CD4-positive, alpha-beta T cell (primary cell): ENCODE results near the gene TPCN1. TPM values are rescaled to one million over a fixed set of nuclear protein-coding genes. Genes with fewer than 3 reads are reported as not detected.

Experiments
- ATAC-seq: fragments of 200-7000 bp; cut with Tn5 transposase; one replicate; pipeline ENCODE4 v1.10.0; 2022; ENCODE audit warnings: mild to moderate bottlenecking; ENCODE audit not compliant: poor library complexity
- CTCF ChIA-PET: fragments of 350-600 bp; sonication (Branson Sonifier 250); formaldehyde crosslinking; loops from one replicate; lab custom pipeline; 2021; ENCODE audit warnings: antibody characterized with exemption, inconsistent platforms; lab: Charles Lee
- POLR2A ChIA-PET: fragments of 350-600 bp; sonication (Branson Sonifier 250); formaldehyde crosslinking; loops from one replicate; lab custom pipeline; 2021; ENCODE audit warnings: antibody characterized with exemption, inconsistent platforms; lab: Charles Lee
- DNase-seq, 14 experiments: peaks; one replicate each; pipeline ENCODE4 v3.0.0-alpha.2; 2013 to 2020; ENCODE audit warnings: mixed read lengths in 2 of 14
- H3K27ac ChIP-seq, 2 donors: one replicate each; pipeline versions ENCODE4 v1.5.1 to v1.7.0; 2013; ENCODE audit warnings: low read length in 2 of 2, low read depth in 1 of 2, mild to moderate bottlenecking in 1 of 2
- H3K27me3 ChIP-seq, 2 experiments: 1 replicate in 1 of 2; 2 replicates in 1 of 2; pipeline versions ENCODE4 v1.6.1 to v1.7.0; 2013; ENCODE audit warnings: low read length in 2 of 2, control low read depth in 1 of 2, mild to moderate bottlenecking in 1 of 2, moderate library complexity in 1 of 2; ENCODE audit not compliant: insufficient read depth in 2 of 2, control insufficient read depth in 1 of 2
- H3K36me3 ChIP-seq: one replicate; pipeline ENCODE4 v1.6.1; 2013; ENCODE audit warnings: low read length, control low read depth; ENCODE audit not compliant: insufficient read depth
- H3K4me1 ChIP-seq: one replicate; pipeline ENCODE4 v1.6.1; 2013; ENCODE audit warnings: low read length, control low read depth; ENCODE audit not compliant: insufficient read depth
- H3K4me3 ChIP-seq: one replicate; pipeline ENCODE4 v1.5.1; 2013; ENCODE audit warnings: mild to moderate bottlenecking, low read length, moderate library complexity
- H3K9me3 ChIP-seq, 2 experiments: 1 replicate in 1 of 2; 2 replicates in 1 of 2; pipeline versions ENCODE4 v1.6.1 to v1.7.0; 2013; ENCODE audit warnings: low read length in 2 of 2, mild to moderate bottlenecking in 2 of 2, control low read depth in 1 of 2, moderate library complexity in 1 of 2; ENCODE audit not compliant: control insufficient read depth in 1 of 2, insufficient read depth in 1 of 2
- H3K27ac Mint-ChIP-seq: one replicate; pipeline ENCODE4 v1.8.0; 2020; ENCODE audit warnings: mixed read lengths
- H3K27me3 Mint-ChIP-seq: one replicate; pipeline ENCODE4 v1.8.0; 2021; ENCODE audit warnings: mixed read lengths
- H3K36me3 Mint-ChIP-seq: one replicate; pipeline ENCODE4 v1.8.0; 2021; ENCODE audit warnings: low read depth, mixed read lengths
- H3K4me1 Mint-ChIP-seq: one replicate; pipeline ENCODE4 v1.8.0; 2021; ENCODE audit warnings: low read depth, mixed read lengths
- H3K4me3 Mint-ChIP-seq: one replicate; pipeline ENCODE4 v1.8.0; 2020; ENCODE audit warnings: mild to moderate bottlenecking, mixed read lengths
- H3K9me3 Mint-ChIP-seq: one replicate; pipeline ENCODE4 v1.8.0; 2020; ENCODE audit warnings: mixed read lengths
- intact Hi-C, 2 experiments: fragments of 100-400 bp; cut with DNase I in 1 of 2; cut with micrococcal nuclease in 1 of 2; formaldehyde crosslinking; loops; one replicate each; pipeline versions ENCODE4 v1.15.1 to v1.9.0; 2023 to 2025; cut with DNase I, micrococcal nuclease
- total RNA-seq, 174 experiments: library from RNA in 2 of 174; stranded (reverse) in 2 of 174; gene quantifications; one replicate each; pipeline ENCODE4 v1.2.3 and lab custom pipeline; 2021 to 2026
- TF ChIP-seq, protein P1 (sequence below): fragments of 200-600 bp; IDR thresholded peaks from one replicate; pipeline ENCODE4 v1.8.0; 2022; ENCODE audit warnings: antibody characterized with exemption, mild to moderate bottlenecking

Gene TPCN1
- total RNA-seq, 2 experiments from 2014 or later: 52.4 to 59.7 TPM

DNA sequence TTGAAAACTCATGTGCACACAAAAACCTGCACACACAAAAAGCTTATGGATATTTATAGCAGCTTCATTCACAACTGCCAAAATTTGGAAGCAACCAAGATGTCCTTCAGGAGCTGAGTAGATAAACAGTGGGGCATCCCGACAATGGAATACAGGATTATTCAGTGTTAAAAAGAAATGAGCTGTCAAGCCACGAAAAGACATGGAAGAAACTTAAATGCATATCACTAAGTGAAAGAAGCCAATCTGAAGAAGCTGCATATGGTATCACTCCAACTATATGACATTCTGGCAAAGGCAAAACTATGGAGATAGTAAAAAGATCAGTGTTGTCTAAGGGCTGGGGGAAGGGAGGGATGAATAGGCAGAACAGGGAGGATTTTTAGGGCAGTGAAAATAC lies 5.2 kb upstream of the TPCN1 start:
- H3K36me3 Mint-ChIP-seq: peaks cover under 1% of the 10 kb centered on the region
- intact Hi-C loops: no loop called here
- no peak overlapping the region for H3K27ac Mint-ChIP-seq
- H3K4me3 Mint-ChIP-seq: peak overlapping the region; percentile 25
- ChIA-PET CTCF (no interaction called here), POLR2A (no interaction called here)
- H3K4me3 ChIP-seq: no peak overlapping the region
- no peaks in the 10 kb centered on the region for H3K27me3 Mint-ChIP-seq
- H3K9me3 ChIP-seq: no peaks in the 10 kb centered on the region
- H3K4me1 ChIP-seq: peaks cover 30% of the 10 kb centered on the region
- no peaks in the 10 kb centered on the region for H3K9me3 Mint-ChIP-seq
- no peaks in the 10 kb centered on the region for H3K36me3 ChIP-seq
- ATAC-seq: no peak
- peaks cover 44% of the 10 kb centered on the region for H3K4me1 Mint-ChIP-seq
- H3K27me3 ChIP-seq: no peaks in the 10 kb centered on the region
- no peak overlapping the region for H3K27ac ChIP-seq
- TF ChIP-seq, protein P1, sequence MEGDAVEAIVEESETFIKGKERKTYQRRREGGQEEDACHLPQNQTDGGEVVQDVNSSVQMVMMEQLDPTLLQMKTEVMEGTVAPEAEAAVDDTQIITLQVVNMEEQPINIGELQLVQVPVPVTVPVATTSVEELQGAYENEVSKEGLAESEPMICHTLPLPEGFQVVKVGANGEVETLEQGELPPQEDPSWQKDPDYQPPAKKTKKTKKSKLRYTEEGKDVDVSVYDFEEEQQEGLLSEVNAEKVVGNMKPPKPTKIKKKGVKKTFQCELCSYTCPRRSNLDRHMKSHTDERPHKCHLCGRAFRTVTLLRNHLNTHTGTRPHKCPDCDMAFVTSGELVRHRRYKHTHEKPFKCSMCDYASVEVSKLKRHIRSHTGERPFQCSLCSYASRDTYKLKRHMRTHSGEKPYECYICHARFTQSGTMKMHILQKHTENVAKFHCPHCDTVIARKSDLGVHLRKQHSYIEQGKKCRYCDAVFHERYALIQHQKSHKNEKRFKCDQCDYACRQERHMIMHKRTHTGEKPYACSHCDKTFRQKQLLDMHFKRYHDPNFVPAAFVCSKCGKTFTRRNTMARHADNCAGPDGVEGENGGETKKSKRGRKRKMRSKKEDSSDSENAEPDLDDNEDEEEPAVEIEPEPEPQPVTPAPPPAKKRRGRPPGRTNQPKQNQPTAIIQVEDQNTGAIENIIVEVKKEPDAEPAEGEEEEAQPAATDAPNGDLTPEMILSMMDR: no peak
- no peak for DNase-seq

DNA sequence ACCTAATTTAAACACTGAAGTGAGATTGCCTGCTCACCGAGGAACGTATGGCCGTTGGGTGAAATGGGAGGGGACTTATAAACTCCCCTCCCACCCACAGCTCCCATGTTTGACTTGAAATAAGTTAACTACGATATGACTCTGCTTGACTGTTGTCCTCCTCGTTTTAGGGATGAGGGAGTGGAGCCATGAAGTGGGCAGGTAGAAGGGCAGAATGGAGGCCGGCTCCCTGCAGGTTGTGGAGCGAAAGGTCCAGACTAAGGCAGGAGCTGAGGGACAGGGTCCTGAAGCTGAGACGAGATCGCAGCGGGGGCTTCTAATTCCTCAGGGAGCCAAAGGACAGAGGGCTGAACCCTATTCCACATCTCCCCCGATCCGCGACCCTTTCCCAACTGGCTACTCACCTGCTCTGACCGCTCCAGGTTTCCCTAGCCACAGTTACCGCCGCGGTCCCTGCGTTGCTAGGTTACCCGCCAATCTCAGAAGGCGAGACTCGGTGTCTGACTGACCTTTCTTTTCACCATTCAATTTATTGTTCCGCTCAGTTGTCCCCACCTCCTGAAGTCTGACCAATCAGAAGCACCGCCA lies 577 bp upstream of the TPCN1 start:
- DNase-seq: peak in 1 of 14 experiments; percentile 51
- intact Hi-C loops: loop anchor here (2.0 to 5.0 kb wide), 4 partner anchors 33 to 137 kb away; partner anchors contain the start of genes DDX54 (in 2 of the 2), RITA1 (in 2 of the 2) and PLBD2 (in 1 of the 2)

DNA sequence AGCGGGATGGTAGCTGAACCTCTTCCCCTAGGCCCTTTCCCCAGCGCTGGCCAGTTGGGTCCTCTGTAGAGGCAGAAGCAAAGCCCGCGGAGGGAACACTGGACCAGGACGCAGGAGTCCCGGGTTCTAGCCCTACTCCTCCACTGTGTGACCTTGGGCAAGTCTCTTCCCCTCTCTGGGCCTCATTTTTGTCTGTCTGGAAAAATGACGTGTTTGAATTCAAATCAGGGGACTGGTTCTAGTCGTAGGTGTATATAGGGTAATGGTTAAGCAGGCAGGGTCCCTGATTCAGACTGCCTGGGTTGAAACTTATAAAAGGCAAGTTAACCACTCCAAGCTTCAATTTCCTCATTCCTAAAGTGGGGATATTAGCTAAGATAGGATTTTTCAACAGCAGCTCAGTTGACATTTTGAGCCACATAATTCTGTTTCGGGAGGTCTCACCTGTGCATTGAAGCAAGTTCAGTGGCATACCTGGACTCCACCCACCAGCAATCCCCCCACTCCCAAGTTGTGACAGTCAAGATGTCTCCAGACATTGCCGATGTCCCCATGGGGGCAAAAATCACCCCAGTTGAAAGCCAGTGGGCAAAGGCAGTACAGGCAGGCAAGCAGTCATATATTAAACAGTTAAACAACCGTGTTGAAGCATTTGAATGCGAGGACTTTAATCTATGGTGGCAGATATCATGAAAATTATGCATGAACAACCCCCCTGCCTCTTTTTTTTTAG lies 899 bp downstream of the TPCN1 start:
- TF ChIP-seq, protein P1: no peak
- Mint-ChIP-seq H3K27ac (peak overlapping the region; percentile 77), H3K36me3 (peaks cover 12% of the 10 kb centered on the region), H3K27me3 (no peaks in the 10 kb centered on the region), H3K9me3 (no peaks in the 10 kb centered on the region), H3K4me3 (peak overlapping the region; percentile 92), H3K4me1 (peaks cover 39% of the 10 kb centered on the region)
- DNase-seq: peak in 5 of 14 experiments; percentile 8 to 38 (median 20)
- Histone ChIP-seq H3K9me3 (no peaks in the 10 kb centered on the region), H3K4me1 (peaks cover 50% of the 10 kb centered on the region), H3K27me3 (no peaks in the 10 kb centered on the region), H3K4me3 (peak overlapping the region; percentile 91), H3K36me3 (peaks cover 8% of the 10 kb centered on the region), H3K27ac (peak overlapping the region; percentile 61 to 74)
- intact Hi-C loops: loop anchor here (2.0 to 5.0 kb wide), 4 partner anchors 35 to 135 kb away; partner anchors contain the start of genes DDX54 (in 2 of the 2), RITA1 (in 2 of the 2) and PLBD2 (in 1 of the 2)
- ChIA-PET CTCF (interaction anchor here (1.0 to 3.6 kb wide), 5 partner anchors 11 to 229 kb away, joined by 3 to 17 read pairs (median 4); partner anchors contain the start of gene SLC8B1), POLR2A (interaction anchor here (0.6 to 3.7 kb wide), 17 partner anchors 8 to 284 kb away, joined by 3 to 27 read pairs (median 5); partner anchors contain the start of genes DDX54, OAS2, RITA1 and SLC8B1)
- ATAC-seq: no peak

More for the DNA sequence above, 577 bp upstream of the TPCN1 start:
- CTCF ChIA-PET: interaction anchor here (1.2 to 3.6 kb wide), 2 partner anchors 12 to 46 kb away, joined by 3 to 17 read pairs; no protein-coding TSS in a partner anchor
- H3K4me1 Mint-ChIP-seq: peaks cover 52% of the 10 kb centered on the region
- peaks cover 45% of the 10 kb centered on the region for H3K4me1 ChIP-seq
- TF ChIP-seq, protein P1: no peak
- no peaks in the 10 kb centered on the region for H3K27me3 Mint-ChIP-seq
- POLR2A ChIA-PET: interaction anchor here (0.9 to 3.7 kb wide), 9 partner anchors 9 to 114 kb away, joined by 3 to 24 read pairs (median 7); partner anchors contain the start of genes DDX54, RITA1 and SLC8B1
- no peaks in the 10 kb centered on the region for H3K36me3 ChIP-seq
- no peaks in the 10 kb centered on the region for H3K27me3 ChIP-seq
- peak overlapping the region; percentile 63 for H3K4me3 ChIP-seq
- H3K27ac ChIP-seq: peak overlapping the region in 1 of 2 donors; percentile 45
- H3K9me3 Mint-ChIP-seq: no peaks in the 10 kb centered on the region
- peak overlapping the region; percentile 92 for H3K4me3 Mint-ChIP-seq
- peak overlapping the region; percentile 77 for H3K27ac Mint-ChIP-seq
- no peaks in the 10 kb centered on the region for H3K9me3 ChIP-seq
- no peak for ATAC-seq
- peaks cover 11% of the 10 kb centered on the region for H3K36me3 Mint-ChIP-seq
